Stimulated activated memory B cell treated with anti-CD40 and anti-IgM and Interleukin-4, amounts not matched to agents 10 μg/mL and 1 μg/mL and 100 μg/mL, for 72 hours (primary cell): ENCODE measurements around the gene NDOR1.
A peak's percentile ranks its signal among the peaks of the same experiment; 100 is the strongest.

ENCODE experiments used
- ATAC-seq: fragments of 150-1000 bp; cut with Tn5 transposase; 2 replicates; pipeline ENCODE4 v1.10.0; 2021
- H3K27ac Mint-ChIP-seq: one replicate; pipeline ENCODE4 v1.8.0; 2022; ENCODE audit warnings: mild to moderate bottlenecking, mixed read lengths
- H3K27me3 Mint-ChIP-seq: one replicate; pipeline ENCODE4 v1.8.0; 2022; ENCODE audit warnings: mixed read lengths
- H3K36me3 Mint-ChIP-seq: one replicate; pipeline ENCODE4 v1.8.0; 2022; ENCODE audit warnings: mixed read lengths
- H3K4me1 Mint-ChIP-seq: one replicate; pipeline ENCODE4 v1.8.0; 2022; ENCODE audit warnings: mixed read lengths
- H3K4me3 Mint-ChIP-seq: one replicate; pipeline ENCODE4 v1.8.0; 2022; ENCODE audit warnings: mild to moderate bottlenecking, moderate library complexity, mixed read lengths
- H3K9me3 Mint-ChIP-seq: one replicate; pipeline ENCODE4 v1.8.0; 2022; ENCODE audit warnings: mixed read lengths

Gene NDOR1

GRCh38 chr9:137205126-137206069, at the start of gene NDOR1, which contains the start of gene TMEM203:
Gene NDOR1 (plus strand): TSS chr9:137205700. CDS start chr9:137205778, 78 bp downstream.
Gene TMEM203 (minus strand): TSS chr9:137205648. CDS start chr9:137205414, 234 bp downstream.
- ATAC-seq, result peak; percentile 71
- peaks cover 27% of the 10 kb centered on the region for H3K36me3 Mint-ChIP-seq
- peaks cover 54% of the 10 kb centered on the region for H3K4me1 Mint-ChIP-seq
- peak within 1 kb of the TSS; percentile 96 for H3K27ac Mint-ChIP-seq
- H3K9me3 Mint-ChIP-seq, result no peaks in the 10 kb centered on the region
- peak within 1 kb of the TSS; percentile 85 for H3K4me3 Mint-ChIP-seq
- no peaks in the 10 kb centered on the region for H3K27me3 Mint-ChIP-seq

- Mint-ChIP-seq H3K27ac (no peak overlapping the region), H3K27me3 (peaks cover 59% of the 10 kb centered on the region), H3K4me3 (peak overlapping the region; percentile 58), H3K9me3 (no peaks in the 10 kb centered on the region), H3K4me1 (peaks cover 28% of the 10 kb centered on the region), H3K36me3 (no peaks in the 10 kb centered on the region)
- ATAC-seq, result peak; percentile 61
These were observed 48.7 kb upstream of the NDOR1 start for GRCh38 chr9:137156567-137157375.

GRCh38 chr9:137157618-137158415, 47.7 kb upstream of the NDOR1 start:
- Mint-ChIP-seq H3K27me3 (peaks cover 63% of the 10 kb centered on the region), H3K4me3 (no peak overlapping the region)

GRCh38 chr9:137158625-137159024, 46.9 kb upstream of the NDOR1 start:
- no peaks in the 10 kb centered on the region for H3K36me3 Mint-ChIP-seq
- no peak for ATAC-seq
- H3K9me3 Mint-ChIP-seq, result no peaks in the 10 kb centered on the region
- H3K27ac Mint-ChIP-seq, result no peak overlapping the region
- H3K4me1 Mint-ChIP-seq, result peaks cover 28% of the 10 kb centered on the region
- H3K27me3 Mint-ChIP-seq, result peaks cover 71% of the 10 kb centered on the region
- no peak overlapping the region for H3K4me3 Mint-ChIP-seq

More at GRCh38 chr9:137157618-137158415, 47.7 kb upstream of the NDOR1 start:
- no peak overlapping the region for H3K27ac Mint-ChIP-seq
- no peaks in the 10 kb centered on the region for H3K36me3 Mint-ChIP-seq
- peaks cover 28% of the 10 kb centered on the region for H3K4me1 Mint-ChIP-seq
- H3K9me3 Mint-ChIP-seq, result no peaks in the 10 kb centered on the region
- ATAC-seq, result no peak

- H3K36me3 Mint-ChIP-seq, result no peaks in the 10 kb centered on the region
- no peak for ATAC-seq
- H3K4me3 Mint-ChIP-seq, result no peak overlapping the region
- H3K27me3 Mint-ChIP-seq, result peaks cover 77% of the 10 kb centered on the region
- H3K27ac Mint-ChIP-seq, result no peak overlapping the region
- H3K4me1 Mint-ChIP-seq, result peaks cover 28% of the 10 kb centered on the region
- H3K9me3 Mint-ChIP-seq, result no peaks in the 10 kb centered on the region
These were observed 46.1 kb upstream of the NDOR1 start for GRCh38 chr9:137159105-137160053.

GRCh38 chr9:137160054-137160425, 45.5 kb upstream of the NDOR1 start:
- H3K4me1 Mint-ChIP-seq, result peaks cover 28% of the 10 kb centered on the region
- H3K27me3 Mint-ChIP-seq, result peaks cover 84% of the 10 kb centered on the region
- no peak overlapping the region for H3K4me3 Mint-ChIP-seq
- H3K36me3 Mint-ChIP-seq, result no peaks in the 10 kb centered on the region
- H3K27ac Mint-ChIP-seq, result no peak overlapping the region
- no peak for ATAC-seq
- no peaks in the 10 kb centered on the region for H3K9me3 Mint-ChIP-seq

GRCh38 chr9:137160716-137161557, 44.6 kb upstream of the NDOR1 start:
- Mint-ChIP-seq H3K36me3 (no peaks in the 10 kb centered on the region), H3K9me3 (no peaks in the 10 kb centered on the region), H3K4me3 (no peak overlapping the region), H3K27me3 (peaks cover 88% of the 10 kb centered on the region), H3K27ac (no peak overlapping the region), H3K4me1 (peaks cover 28% of the 10 kb centered on the region)
- ATAC-seq, result peak; percentile 4

- ATAC-seq, result peak; percentile 25
- Mint-ChIP-seq H3K4me1 (peaks cover 29% of the 10 kb centered on the region), H3K36me3 (no peaks in the 10 kb centered on the region), H3K4me3 (no peak overlapping the region), H3K27ac (no peak overlapping the region), H3K9me3 (no peaks in the 10 kb centered on the region), H3K27me3 (peaks cover 88% of the 10 kb centered on the region)
These were observed 43.7 kb upstream of the NDOR1 start for GRCh38 chr9:137161558-137162486.

- no peak overlapping the region for H3K27ac Mint-ChIP-seq
- ATAC-seq, result no peak
- peaks cover 81% of the 10 kb centered on the region for H3K27me3 Mint-ChIP-seq
- peaks cover 28% of the 10 kb centered on the region for H3K4me1 Mint-ChIP-seq
- no peaks in the 10 kb centered on the region for H3K9me3 Mint-ChIP-seq
- no peak overlapping the region for H3K4me3 Mint-ChIP-seq
- no peaks in the 10 kb centered on the region for H3K36me3 Mint-ChIP-seq
These were observed 42.8 kb upstream of the NDOR1 start for GRCh38 chr9:137162505-137163364.

- ATAC-seq, result no peak
- H3K4me1 Mint-ChIP-seq, result peaks cover 22% of the 10 kb centered on the region
- no peak overlapping the region for H3K4me3 Mint-ChIP-seq
These were observed 42.2 kb upstream of the NDOR1 start for GRCh38 chr9:137163365-137163715.

GRCh38 chr9:137163805-137164204, 41.7 kb upstream of the NDOR1 start:
- H3K27me3 Mint-ChIP-seq, result peaks cover 74% of the 10 kb centered on the region
- no peak for ATAC-seq
- no peak overlapping the region for H3K27ac Mint-ChIP-seq
- H3K4me3 Mint-ChIP-seq, result no peak overlapping the region
- no peaks in the 10 kb centered on the region for H3K36me3 Mint-ChIP-seq
- peaks cover 17% of the 10 kb centered on the region for H3K4me1 Mint-ChIP-seq
- no peaks in the 10 kb centered on the region for H3K9me3 Mint-ChIP-seq

More at GRCh38 chr9:137163365-137163715, 42.2 kb upstream of the NDOR1 start:
- no peaks in the 10 kb centered on the region for H3K36me3 Mint-ChIP-seq
- no peak overlapping the region for H3K27ac Mint-ChIP-seq
- no peaks in the 10 kb centered on the region for H3K9me3 Mint-ChIP-seq
- peaks cover 75% of the 10 kb centered on the region for H3K27me3 Mint-ChIP-seq
